H54 (cell line): ENCODE measurements around the gene KRTAP5-7.
"Not testable (repeated sequence)": the region's sequence is repeated elsewhere in the genome, so short reads cannot be mapped to it uniquely, and the experiment has no call there.

Experiments used
- DNase-seq: peaks from one replicate; pipeline ENCODE4 v3.0.0; 2011; ENCODE audit warnings: low spot score, mixed read lengths; ENCODE audit not compliant: insufficient read length
- FAIRE-seq: peaks from 3 replicates; lab custom pipeline; 2011; peaks lifted over from hg19 to GRCh38; lab: Jason Lieb, UNC
- POLR2A ChIP-seq: IDR thresholded peaks from 2 replicates; pipeline ENCODE4 v1.6.1; 2011; ENCODE audit warnings: low read depth, mild to moderate bottlenecking, low read length

The KRTAP5-7 gene

DNA sequence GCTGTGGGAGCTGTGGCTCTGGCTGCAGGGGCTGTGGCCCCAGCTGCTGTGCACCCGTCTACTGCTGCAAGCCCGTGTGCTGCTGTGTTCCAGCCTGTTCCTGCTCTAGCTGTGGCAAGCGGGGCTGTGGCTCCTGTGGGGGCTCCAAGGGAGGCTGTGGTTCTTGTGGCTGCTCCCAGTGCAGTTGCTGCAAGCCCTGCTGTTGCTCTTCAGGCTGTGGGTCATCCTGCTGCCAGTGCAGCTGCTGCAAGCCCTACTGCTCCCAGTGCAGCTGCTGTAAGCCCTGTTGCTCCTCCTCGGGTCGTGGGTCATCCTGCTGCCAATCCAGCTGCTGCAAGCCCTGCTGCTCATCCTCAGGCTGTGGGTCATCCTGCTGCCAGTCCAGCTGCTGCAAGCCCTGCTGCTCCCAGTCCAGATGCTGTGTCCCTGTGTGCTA is 21.7 kb downstream of the KRTAP5-7 start:
- DNase-seq (no peak), FAIRE-seq (no peak)
- TF ChIP-seq POLR2A = no peak

DNA sequence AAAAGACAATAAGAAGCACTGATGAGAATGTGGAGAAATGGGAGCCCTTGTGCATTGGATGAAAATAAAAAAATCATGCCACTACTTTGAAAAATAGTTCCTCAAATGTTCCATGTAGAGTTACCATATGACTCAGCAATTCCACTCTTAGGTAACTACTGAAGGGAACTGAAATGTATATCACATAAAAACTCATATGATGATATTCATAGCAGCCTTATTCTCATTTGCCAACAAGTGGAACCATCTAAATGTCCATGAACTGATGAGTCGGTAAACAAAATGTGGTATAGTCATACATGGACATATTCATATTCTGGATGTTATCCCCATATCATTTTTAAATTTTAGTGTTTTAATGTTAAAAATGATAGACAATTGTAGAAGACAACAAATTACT is 24.6 kb downstream of the KRTAP5-7 start:
- FAIRE-seq = no peak
- no peak for DNase-seq
- TF ChIP-seq POLR2A = no peak

- FAIRE-seq (no peak), DNase-seq (no peak)
- no peak for TF ChIP-seq POLR2A
These were observed 27.9 kb downstream of the KRTAP5-7 start for GRCh38 chr11:71554996-71555395.

GRCh38 chr11:71555508-71555907 is 28.4 kb downstream of the KRTAP5-7 start:
- TF ChIP-seq POLR2A = no peak
- FAIRE-seq (no peak), DNase-seq (no peak)

DNA sequence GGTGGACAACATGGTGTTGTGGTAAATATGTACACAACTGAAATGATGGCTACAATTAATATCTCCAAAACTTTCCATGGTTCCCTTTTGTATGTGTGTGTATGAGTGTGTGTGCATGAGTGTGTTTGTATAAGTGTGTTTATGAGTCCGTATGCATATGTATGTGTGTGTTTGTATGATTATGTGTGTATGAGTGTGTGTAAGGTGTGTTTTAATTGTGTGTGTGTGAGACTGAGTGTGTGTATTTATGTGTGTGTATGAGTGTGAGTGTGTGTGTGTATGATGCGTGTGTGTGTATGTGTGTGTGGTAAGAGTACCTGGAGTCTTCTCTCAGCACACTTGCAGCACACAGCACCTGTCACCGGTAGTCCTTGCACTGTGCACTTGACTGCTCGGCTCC is 29.0 kb downstream of the KRTAP5-7 start:
- DNase-seq (no peak), FAIRE-seq (no peak)
- no peak for TF ChIP-seq POLR2A

DNA sequence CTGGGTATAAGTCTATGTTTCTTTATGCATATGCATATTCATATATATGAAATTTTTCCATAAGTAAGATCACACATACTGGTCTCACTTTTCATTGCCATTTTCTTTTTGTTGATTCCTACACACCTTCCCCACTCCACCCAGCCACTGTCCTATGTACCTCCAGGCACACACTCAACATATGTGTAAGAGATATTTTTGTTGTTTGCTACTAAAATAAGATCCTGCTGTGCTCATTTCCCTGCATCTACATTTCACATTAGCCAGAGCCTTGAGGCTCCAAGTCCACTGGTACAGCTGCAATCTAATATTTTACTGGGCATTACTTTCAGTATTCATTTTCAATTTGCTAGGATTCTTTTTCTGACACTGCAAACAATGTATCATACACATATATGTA is 30.2 kb downstream of the KRTAP5-7 start:
- no peak for TF ChIP-seq POLR2A
- FAIRE-seq (no peak), DNase-seq (no peak)

DNA sequence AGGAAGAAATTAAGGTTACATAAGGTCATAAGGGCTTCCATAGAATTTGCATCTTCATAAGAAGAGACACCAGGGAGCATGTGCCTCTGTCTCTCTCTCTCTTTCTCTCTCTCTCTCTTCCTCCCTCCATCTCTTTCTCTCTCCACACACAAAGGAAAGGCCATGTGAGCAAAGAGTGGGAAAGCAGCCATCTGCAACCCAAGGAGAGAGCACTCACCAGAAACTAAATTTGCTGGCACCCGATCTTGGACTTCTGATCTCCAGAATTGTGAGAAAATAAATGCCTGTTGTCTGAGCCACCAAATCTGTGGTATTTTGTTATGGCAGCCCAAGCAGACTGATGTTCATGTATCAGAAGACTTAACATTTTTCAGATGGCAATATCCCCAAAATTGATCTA is 31.9 kb downstream of the KRTAP5-7 start:
- DNase-seq (no peak), FAIRE-seq (no peak)
- TF ChIP-seq POLR2A = no peak

DNA sequence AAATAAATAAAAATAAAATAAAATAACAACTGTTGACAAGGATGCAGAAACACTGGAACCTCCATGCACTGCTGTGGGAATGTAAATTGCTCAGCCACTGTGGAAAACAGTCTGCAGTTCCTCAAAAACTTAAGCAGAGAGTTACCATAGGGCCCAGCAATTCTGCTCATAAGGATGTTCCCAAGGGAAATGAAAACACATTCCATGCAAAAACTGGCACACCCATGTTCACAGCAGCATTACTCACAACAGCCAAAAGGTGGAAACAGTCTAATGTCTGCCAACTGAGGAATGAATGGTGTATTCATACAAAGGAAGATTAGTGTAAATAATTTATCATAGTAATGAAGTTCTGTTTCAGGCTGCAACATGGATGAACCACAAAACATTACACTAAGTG is 35.1 kb downstream of the KRTAP5-7 start:
- DNase-seq (no peak), FAIRE-seq (no peak)
- no peak for TF ChIP-seq POLR2A

- no peak for TF ChIP-seq POLR2A
- FAIRE-seq = no peak
- peak; percentile 40 for DNase-seq
These were observed 36.3 kb downstream of the KRTAP5-7 start for GRCh38 chr11:71563406-71563805.

DNA sequence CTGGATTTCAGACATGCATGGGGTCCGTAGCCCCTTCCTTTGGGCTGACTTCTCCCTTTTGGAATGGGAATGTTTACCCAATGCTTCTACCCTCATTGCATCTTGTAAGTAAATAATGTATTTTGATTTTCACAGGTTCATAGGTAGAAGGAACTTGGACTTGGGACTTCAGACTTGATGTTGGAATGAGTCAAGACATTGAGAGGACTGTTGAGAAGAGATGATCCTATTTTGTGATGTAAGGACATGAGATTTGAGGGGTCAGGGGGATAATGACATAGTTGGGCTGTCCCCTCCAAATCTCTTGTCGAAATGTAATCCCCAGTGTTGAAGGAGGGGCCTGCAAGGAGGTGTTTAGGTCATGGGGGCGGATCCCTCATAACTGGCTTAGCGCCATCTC is 37.4 kb downstream of the KRTAP5-7 start:
- TF ChIP-seq POLR2A = no peak
- FAIRE-seq (no peak), DNase-seq (no peak)

DNA sequence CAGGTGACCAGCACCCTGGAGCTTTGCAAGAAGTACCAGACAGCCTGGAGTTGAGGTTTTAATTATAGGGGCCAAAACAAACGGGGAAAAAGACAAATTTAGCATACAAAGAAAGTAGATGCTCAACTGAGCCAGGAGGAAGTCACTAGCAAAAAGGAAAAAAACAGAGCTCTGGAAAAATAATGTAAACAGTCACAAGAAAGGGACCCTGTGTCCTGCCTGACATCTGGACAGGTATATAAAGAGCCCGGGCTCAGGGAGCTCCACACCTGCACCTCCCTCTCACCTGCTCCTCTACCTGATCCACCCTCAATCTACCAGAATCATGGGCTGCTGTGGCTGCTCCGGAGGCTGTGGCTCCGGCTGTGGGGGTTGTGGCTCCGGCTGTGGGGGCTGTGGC is 38.2 kb downstream of the KRTAP5-7 start, which contains the start of gene KRTAP5-10:
TSS of gene KRTAP5-10 (plus strand) at position 301 of the 400 bp plus-strand sequence. CDS start at position 326, 25 bp downstream.
- TF ChIP-seq POLR2A = no peak
- FAIRE-seq (no peak), DNase-seq (no peak)

DNA sequence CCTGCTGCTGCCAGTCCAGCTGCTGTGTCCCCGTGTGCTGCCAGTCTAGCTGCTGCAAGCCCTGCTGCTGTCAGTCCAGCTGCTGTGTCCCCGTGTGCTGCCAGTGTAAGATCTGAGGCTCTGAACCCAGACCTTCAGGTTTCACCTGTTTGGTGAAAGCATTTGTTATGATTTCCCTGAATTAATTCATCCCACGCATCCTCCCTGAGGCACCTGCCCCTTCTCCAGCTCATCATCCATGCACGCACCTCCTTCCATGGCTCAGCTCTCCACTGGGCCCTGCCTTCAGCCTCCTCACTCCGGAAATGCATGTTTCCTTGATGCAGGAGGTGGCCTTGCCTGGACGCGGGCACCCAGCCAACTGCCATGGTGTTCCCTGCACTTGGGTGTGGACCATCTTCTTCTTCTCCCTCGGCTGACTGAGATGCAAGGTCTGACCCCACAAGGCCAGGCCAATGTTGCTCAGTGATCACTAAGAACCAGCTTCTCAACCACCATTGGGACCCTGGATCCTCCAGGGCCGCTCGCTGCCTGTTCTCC is 39.1 kb downstream of the KRTAP5-7 start:
- DNase-seq (no peak), FAIRE-seq (no peak)

GRCh38 chr11:71566626-71567599 is 39.8 kb downstream of the KRTAP5-7 start:
- not testable (repeated sequence) for DNase-seq, FAIRE-seq

More for the DNA sequence above, 39.1 kb downstream of the KRTAP5-7 start:
- TF ChIP-seq POLR2A = no peak

DNA sequence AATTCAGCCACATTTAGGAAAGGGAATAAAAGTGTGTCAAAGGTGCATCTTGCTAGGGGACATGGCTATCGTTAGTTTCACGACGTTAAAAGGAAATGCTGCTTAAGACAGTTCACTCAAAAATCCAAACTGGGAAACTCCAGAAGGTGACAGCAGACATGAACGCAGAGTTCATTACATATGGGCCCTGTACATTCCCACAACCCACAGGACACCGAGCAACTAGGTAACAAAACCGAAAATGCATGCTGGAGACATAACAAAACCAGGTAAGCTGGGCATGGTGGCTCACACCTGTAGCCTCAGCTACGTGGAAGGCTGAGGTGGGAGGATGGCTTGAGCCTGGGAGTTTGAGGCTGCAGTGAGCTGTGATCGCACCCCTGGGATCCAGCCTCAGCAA is 40.6 kb downstream of the KRTAP5-7 start:
- not testable (repeated sequence) for DNase-seq, FAIRE-seq
